Breast epithelium (tissue), 3 donors: Measurements from ENCODE around the gene TESK2.

Source experiments
- POLR2A ChIP-seq: fragments of 450-650 bp; IDR thresholded peaks from one replicate; pipeline ENCODE4 v1.6.1; 2016; ENCODE audit warnings: antibody characterized with exemption, mild to moderate bottlenecking, moderate library complexity
- POLR2AphosphoS5 ChIP-seq, 3 donors: sonication (generic); formaldehyde crosslinking; IDR thresholded peaks; one replicate each; pipeline ENCODE4 v1.6.1; 2017; ENCODE audit warnings: antibody characterized with exemption in 3 of 3
- TF ChIP-seq, protein P1 (sequence below), 3 donors: fragments of 450-650 bp; IDR thresholded peaks; one replicate each; pipeline ENCODE4 v1.5.1; 2016 to 2017; ENCODE audit warnings: antibody characterized with exemption in 3 of 3, mild to moderate bottlenecking in 3 of 3, moderate library complexity in 3 of 3

DNA sequence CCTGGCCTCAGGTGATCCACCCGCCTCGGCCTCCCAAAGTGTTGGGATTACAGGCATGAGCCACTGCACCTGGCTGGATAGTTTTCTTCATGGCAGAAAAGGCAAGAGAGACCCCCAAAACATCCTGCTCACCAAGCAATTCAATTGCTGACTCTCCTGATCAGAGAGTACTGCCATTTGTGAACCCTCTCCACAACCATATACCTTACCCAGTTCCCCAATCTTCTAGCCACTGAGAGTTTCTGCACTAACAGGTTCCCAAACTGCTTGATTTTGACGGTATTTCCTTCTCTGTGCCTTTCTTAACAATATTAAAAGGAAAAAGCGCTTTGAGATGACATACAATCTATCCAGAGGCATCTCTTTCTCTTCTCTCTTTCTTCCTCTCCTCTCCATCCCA is 110.8 kb downstream of the TESK2 start:
- no peak for TF ChIP-seq POLR2A
- TF ChIP-seq, protein P1, sequence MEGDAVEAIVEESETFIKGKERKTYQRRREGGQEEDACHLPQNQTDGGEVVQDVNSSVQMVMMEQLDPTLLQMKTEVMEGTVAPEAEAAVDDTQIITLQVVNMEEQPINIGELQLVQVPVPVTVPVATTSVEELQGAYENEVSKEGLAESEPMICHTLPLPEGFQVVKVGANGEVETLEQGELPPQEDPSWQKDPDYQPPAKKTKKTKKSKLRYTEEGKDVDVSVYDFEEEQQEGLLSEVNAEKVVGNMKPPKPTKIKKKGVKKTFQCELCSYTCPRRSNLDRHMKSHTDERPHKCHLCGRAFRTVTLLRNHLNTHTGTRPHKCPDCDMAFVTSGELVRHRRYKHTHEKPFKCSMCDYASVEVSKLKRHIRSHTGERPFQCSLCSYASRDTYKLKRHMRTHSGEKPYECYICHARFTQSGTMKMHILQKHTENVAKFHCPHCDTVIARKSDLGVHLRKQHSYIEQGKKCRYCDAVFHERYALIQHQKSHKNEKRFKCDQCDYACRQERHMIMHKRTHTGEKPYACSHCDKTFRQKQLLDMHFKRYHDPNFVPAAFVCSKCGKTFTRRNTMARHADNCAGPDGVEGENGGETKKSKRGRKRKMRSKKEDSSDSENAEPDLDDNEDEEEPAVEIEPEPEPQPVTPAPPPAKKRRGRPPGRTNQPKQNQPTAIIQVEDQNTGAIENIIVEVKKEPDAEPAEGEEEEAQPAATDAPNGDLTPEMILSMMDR (IDR thresholded peaks at IDR 0.05), result no peak
- TF ChIP-seq POLR2AphosphoS5 (IDR thresholded peaks at IDR 0.05), result no peak
